ENCODE data around the gene DBNDD2.

Gene DBNDD2

GRCh38 chr20:45395114-45395415 lies 13.0 kb upstream of the DBNDD2 start:
- peaks cover 2% of the 10 kb centered on the region for H3K36me3 ChIP-seq (ENCODE audit: insufficient read depth, low read length)
- H3K4me3 ChIP-seq (ENCODE audit: low read length): no peak overlapping the region
- no peak overlapping the region for H2AFZ ChIP-seq (ENCODE audit: low read depth, low read length)
- H3K9me3 ChIP-seq (ENCODE audit: low read length): peaks cover 2% of the 10 kb centered on the region
- H3K27me3 ChIP-seq (ENCODE audit: insufficient read depth, low read length): no peaks in the 10 kb centered on the region
- no peaks in the 10 kb centered on the region for H3K4me1 ChIP-seq (ENCODE audit: insufficient read depth, low read length)

GRCh38 chr20:45399018-45399417 lies 9.1 kb upstream of the DBNDD2 start:
- Histone ChIP-seq H3K4me1 (ENCODE audit: insufficient read depth, low read length) (no peaks in the 10 kb centered on the region), H3K9me3 (ENCODE audit: low read length) (peaks cover 2% of the 10 kb centered on the region), H3K27me3 (ENCODE audit: insufficient read depth, low read length) (no peaks in the 10 kb centered on the region), H3K4me3 (ENCODE audit: low read length) (no peak overlapping the region), H2AFZ (ENCODE audit: low read depth, low read length) (no peak overlapping the region), H3K36me3 (ENCODE audit: insufficient read depth, low read length) (peaks cover 2% of the 10 kb centered on the region)

- H3K4me3 ChIP-seq (ENCODE audit: low read length): no peak overlapping the region
- H3K4me1 ChIP-seq (ENCODE audit: insufficient read depth, low read length): no peaks in the 10 kb centered on the region
- H3K9me3 ChIP-seq (ENCODE audit: low read length): peaks cover 2% of the 10 kb centered on the region
Measured at GRCh38 chr20:45400346-45401031, 7.6 kb upstream of the DBNDD2 start.

GRCh38 chr20:45402946-45403345 lies 5.1 kb upstream of the DBNDD2 start:
- H2AFZ ChIP-seq (ENCODE audit: low read depth, low read length): no peak overlapping the region
- no peak overlapping the region for H3K4me3 ChIP-seq (ENCODE audit: low read length)
- H3K9me3 ChIP-seq (ENCODE audit: low read length): peaks cover 2% of the 10 kb centered on the region

More at GRCh38 chr20:45400346-45401031, 7.6 kb upstream of the DBNDD2 start:
- H3K36me3 ChIP-seq (ENCODE audit: insufficient read depth, low read length): no peaks in the 10 kb centered on the region
- H2AFZ ChIP-seq (ENCODE audit: low read depth, low read length): no peak overlapping the region
- H3K27me3 ChIP-seq (ENCODE audit: insufficient read depth, low read length): no peaks in the 10 kb centered on the region

DNA sequence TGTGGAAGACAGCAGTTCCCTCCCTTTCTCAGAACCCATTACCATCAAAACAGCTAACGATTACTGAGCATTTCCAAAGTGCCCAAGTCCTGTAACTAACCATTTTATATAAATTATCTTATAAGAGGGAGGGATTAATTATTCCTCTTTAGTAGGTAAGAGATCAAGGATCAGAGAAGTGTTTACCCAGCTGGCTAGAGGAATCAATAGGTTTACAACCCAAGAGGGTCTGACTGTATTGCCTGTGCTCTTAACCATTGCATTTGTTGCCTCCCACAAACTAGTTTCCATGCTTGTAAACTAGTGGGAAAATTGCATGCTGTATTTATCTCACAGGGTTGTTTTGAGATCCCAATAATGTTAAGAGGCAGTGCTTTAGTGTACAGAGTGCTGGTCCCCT lies 3.7 kb upstream of the DBNDD2 start:
- no peaks in the 10 kb centered on the region for H3K4me1 ChIP-seq (ENCODE audit: insufficient read depth, low read length)
- no peak overlapping the region for H3K4me3 ChIP-seq (ENCODE audit: low read length)
- H3K27me3 ChIP-seq (ENCODE audit: insufficient read depth, low read length): no peaks in the 10 kb centered on the region
- H3K36me3 ChIP-seq (ENCODE audit: insufficient read depth, low read length): peaks cover 4% of the 10 kb centered on the region
- H3K9me3 ChIP-seq (ENCODE audit: low read length): peaks cover 2% of the 10 kb centered on the region
- H2AFZ ChIP-seq (ENCODE audit: low read depth, low read length): no peak overlapping the region

More at GRCh38 chr20:45402946-45403345, 5.1 kb upstream of the DBNDD2 start:
- Histone ChIP-seq H3K4me1 (ENCODE audit: insufficient read depth, low read length) (no peaks in the 10 kb centered on the region), H3K36me3 (ENCODE audit: insufficient read depth, low read length) (no peaks in the 10 kb centered on the region), H3K27me3 (ENCODE audit: insufficient read depth, low read length) (no peaks in the 10 kb centered on the region)

DNA sequence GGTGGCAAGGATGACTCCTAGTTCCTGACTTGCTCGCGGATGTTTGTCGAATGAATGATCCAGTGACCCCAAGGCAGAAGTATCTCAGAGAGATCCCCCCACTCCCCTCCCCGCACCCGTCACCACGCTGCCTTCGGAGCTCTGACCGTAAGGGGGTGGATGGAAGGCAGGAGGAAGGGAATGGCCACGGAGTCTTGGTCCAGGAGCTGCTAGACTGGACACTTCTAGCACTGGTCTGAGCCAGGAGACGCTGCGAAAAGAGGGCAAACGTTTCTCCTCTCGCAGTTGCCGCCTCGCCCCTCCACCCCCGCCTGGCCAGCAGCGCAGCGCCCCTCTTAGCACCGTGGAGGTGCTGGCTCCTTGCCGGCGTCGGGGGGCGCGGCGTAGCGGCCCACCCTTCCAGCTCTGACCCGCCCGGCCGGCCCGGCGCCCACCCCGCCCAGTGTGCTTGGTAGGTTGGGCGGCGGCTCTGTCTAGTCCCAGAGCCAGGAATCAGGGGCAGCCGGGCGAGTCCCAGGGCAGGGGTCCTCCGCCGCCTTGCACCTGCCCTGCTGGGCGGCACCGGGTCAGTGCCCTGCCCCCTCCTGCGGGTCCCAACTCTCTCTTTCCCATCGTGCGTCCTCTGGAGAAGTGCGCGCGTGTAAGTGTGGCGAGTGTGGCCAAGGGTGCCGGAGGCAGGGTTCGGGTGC lies 2.4 kb upstream of the DBNDD2 start:
- Histone ChIP-seq H3K36me3 (ENCODE audit: insufficient read depth, low read length) (peaks cover 15% of the 10 kb centered on the region), H3K4me1 (ENCODE audit: insufficient read depth, low read length) (no peaks in the 10 kb centered on the region), H3K9me3 (ENCODE audit: low read length) (no peaks in the 10 kb centered on the region), H3K27me3 (ENCODE audit: insufficient read depth, low read length) (no peaks in the 10 kb centered on the region), H2AFZ (ENCODE audit: low read depth, low read length) (peak overlapping the region; percentile 96), H3K4me3 (ENCODE audit: low read length) (peak overlapping the region; percentile 88)

DNA sequence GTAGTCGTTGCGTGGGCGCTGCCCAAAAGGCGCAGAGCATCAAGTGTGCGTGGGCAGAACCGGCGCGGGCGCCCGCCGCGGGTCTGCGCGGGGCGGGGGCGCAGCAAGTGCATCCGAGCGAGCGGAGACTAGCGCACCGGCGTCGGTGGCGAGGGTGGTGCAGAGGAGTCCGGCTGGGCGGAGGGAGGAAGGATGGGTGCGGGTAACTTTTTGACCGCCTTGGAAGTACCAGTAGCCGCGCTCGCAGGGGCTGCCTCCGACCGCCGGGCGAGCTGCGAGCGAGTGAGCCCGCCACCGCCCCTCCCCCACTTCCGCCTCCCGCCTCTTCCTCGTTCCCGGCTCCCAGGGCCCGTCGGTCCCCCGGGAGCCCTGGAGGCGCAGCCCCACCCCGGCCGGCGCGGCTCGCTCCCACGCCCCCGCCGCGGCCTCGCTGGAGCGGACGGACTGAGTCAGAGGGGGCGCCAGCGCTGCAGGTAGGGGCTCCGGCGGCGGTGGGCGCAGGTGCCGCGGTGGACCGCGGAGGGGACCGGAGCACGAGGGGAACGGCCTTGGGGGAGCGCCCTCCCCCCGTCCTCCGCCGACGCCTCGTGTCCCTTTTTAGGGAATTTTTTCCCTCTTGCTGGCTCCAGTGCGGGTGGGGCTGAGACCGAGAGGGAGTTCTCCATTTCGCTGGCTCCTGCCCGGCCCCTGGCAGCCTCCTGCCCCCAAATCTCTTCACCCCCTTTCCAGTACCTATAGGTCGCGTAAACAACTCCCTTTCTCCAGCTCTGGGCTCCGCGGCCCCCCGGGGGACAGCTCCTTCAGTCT lies 1.6 kb upstream of the DBNDD2 start:
- Histone ChIP-seq H3K36me3 (ENCODE audit: insufficient read depth, low read length) (peaks cover 18% of the 10 kb centered on the region), H3K4me1 (ENCODE audit: insufficient read depth, low read length) (no peaks in the 10 kb centered on the region), H3K9me3 (ENCODE audit: low read length) (no peaks in the 10 kb centered on the region), H3K4me3 (ENCODE audit: low read length) (peak overlapping the region; percentile 88), H3K27me3 (ENCODE audit: insufficient read depth, low read length) (no peaks in the 10 kb centered on the region), H2AFZ (ENCODE audit: low read depth, low read length) (peak overlapping the region; percentile 96)

- H3K36me3 ChIP-seq (ENCODE audit: insufficient read depth, low read length): peaks cover 20% of the 10 kb centered on the region
- no peaks in the 10 kb centered on the region for H3K27me3 ChIP-seq (ENCODE audit: insufficient read depth, low read length)
- peak overlapping the region; percentile 96 for H2AFZ ChIP-seq (ENCODE audit: low read depth, low read length)
- H3K4me3 ChIP-seq (ENCODE audit: low read length): peak overlapping the region; percentile 88
- H3K9me3 ChIP-seq (ENCODE audit: low read length): no peaks in the 10 kb centered on the region
- no peaks in the 10 kb centered on the region for H3K4me1 ChIP-seq (ENCODE audit: insufficient read depth, low read length)
Measured at GRCh38 chr20:45407067-45407745, 883 bp upstream of the DBNDD2 start.

- H3K4me1 ChIP-seq (ENCODE audit: insufficient read depth, low read length): no peaks in the 10 kb centered on the region
- no peaks in the 10 kb centered on the region for H3K9me3 ChIP-seq (ENCODE audit: low read length)
- no peaks in the 10 kb centered on the region for H3K27me3 ChIP-seq (ENCODE audit: insufficient read depth, low read length)
- H3K36me3 ChIP-seq (ENCODE audit: insufficient read depth, low read length): peaks cover 20% of the 10 kb centered on the region
- H2AFZ ChIP-seq (ENCODE audit: low read depth, low read length): no peak overlapping the region
- H3K4me3 ChIP-seq (ENCODE audit: low read length): no peak overlapping the region
Measured at GRCh38 chr20:45408646-45409213, 641 bp downstream of the DBNDD2 start.

- H3K27me3 ChIP-seq (ENCODE audit: insufficient read depth, low read length): no peaks in the 10 kb centered on the region
- H3K4me1 ChIP-seq (ENCODE audit: insufficient read depth, low read length): no peaks in the 10 kb centered on the region
- no peak overlapping the region for H3K4me3 ChIP-seq (ENCODE audit: low read length)
- H2AFZ ChIP-seq (ENCODE audit: low read depth, low read length): no peak overlapping the region
- H3K9me3 ChIP-seq (ENCODE audit: low read length): no peaks in the 10 kb centered on the region
- peaks cover 20% of the 10 kb centered on the region for H3K36me3 ChIP-seq (ENCODE audit: insufficient read depth, low read length)
Measured at GRCh38 chr20:45409521-45410272, 1.6 kb downstream of the DBNDD2 start.

- H3K36me3 ChIP-seq (ENCODE audit: insufficient read depth, low read length): peaks cover 20% of the 10 kb centered on the region
- no peaks in the 10 kb centered on the region for H3K27me3 ChIP-seq (ENCODE audit: insufficient read depth, low read length)
- peaks cover 6% of the 10 kb centered on the region for H3K4me1 ChIP-seq (ENCODE audit: insufficient read depth, low read length)
- no peak overlapping the region for H2AFZ ChIP-seq (ENCODE audit: low read depth, low read length)
- no peaks in the 10 kb centered on the region for H3K9me3 ChIP-seq (ENCODE audit: low read length)
- H3K4me3 ChIP-seq (ENCODE audit: low read length): no peak overlapping the region
Measured at GRCh38 chr20:45410887-45411286, 2.8 kb downstream of the DBNDD2 start.

GRCh38 chr20:45412653-45413052 lies 4.6 kb downstream of the DBNDD2 start:
- Histone ChIP-seq H3K27me3 (ENCODE audit: insufficient read depth, low read length) (no peaks in the 10 kb centered on the region), H3K4me1 (ENCODE audit: insufficient read depth, low read length) (peaks cover 15% of the 10 kb centered on the region), H2AFZ (ENCODE audit: low read depth, low read length) (no peak overlapping the region), H3K4me3 (ENCODE audit: low read length) (no peak overlapping the region), H3K9me3 (ENCODE audit: low read length) (no peaks in the 10 kb centered on the region), H3K36me3 (ENCODE audit: insufficient read depth, low read length) (peaks cover 20% of the 10 kb centered on the region)

Data from neuron (in vitro differentiated cells).